GM18867 (cell line): ENCODE measurements around the gene WFS1.
A peak's percentile ranks its signal among the peaks of the same experiment; 100 is the strongest.

Source experiments
- ATAC-seq: cut with Tn5 transposase; IDR thresholded peaks from one replicate; pipeline ENCODE4 v1.9.1; 2021; ENCODE audit warnings: mild to moderate bottlenecking, moderate library complexity; ENCODE audit not compliant: unreplicated experiment

Gene WFS1

GRCh38 chr4:6269616-6270511 lies at the start of gene WFS1:
Gene WFS1, plus strand, starts transcription at chr4:6269850. Its CDS starts 7,606 bp downstream, at chr4:6277456.
- ATAC-seq, result peak; percentile 100

DNA sequence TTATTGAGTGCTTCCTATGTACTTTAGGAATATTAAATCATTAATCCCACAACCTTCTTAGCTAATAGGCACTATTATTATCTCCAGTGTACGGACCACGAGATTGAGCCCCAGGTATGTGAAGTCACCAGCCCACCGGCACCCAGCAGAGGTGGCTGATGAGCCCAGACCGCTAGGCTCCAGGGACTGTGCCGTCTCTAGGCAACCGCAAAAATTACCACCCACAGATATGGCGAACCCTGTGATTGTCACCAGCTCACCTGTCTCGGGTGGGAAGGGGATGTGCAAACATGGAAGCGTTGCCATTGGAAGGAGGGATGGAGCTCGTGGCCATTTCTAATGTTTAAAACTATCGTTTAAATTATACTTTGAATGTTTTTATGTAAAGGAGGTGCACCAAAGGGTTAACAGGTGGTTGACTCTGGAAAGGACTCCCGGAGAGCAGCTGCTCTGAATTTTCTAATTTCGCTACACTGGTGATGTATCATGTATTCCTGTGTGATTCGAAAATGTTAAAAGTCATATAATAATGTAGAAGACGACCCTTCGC lies 48.3 kb upstream of the WFS1 start:
- no peak for ATAC-seq

GRCh38 chr4:6221851-6222760 lies 47.5 kb upstream of the WFS1 start:
- no peak for ATAC-seq

DNA sequence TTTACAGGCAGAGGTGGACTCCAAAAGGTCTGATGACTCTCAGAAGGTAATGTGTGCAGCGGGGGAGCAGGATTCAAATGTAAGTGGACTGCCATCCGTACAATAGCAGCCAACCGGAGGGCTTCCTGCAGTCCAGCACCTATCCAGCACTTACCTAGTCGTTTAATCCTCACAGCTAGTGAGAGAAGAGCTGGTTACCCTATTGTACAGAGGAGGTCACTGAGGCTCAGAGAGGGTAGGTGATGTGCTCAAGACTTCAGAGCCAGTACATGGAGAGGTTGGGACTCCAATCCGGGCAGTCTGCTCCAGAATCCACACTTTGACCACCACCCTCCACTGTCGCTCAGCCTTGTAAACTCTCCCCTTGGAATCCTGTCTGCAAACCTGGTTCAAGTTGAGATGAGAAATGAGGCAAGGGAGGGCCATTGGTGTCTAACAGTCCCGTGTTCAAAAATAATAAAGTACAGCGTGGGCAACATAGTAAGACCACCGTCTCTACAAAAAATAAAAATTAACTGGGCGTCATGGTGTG lies 46.8 kb upstream of the WFS1 start:
- ATAC-seq, result no peak

DNA sequence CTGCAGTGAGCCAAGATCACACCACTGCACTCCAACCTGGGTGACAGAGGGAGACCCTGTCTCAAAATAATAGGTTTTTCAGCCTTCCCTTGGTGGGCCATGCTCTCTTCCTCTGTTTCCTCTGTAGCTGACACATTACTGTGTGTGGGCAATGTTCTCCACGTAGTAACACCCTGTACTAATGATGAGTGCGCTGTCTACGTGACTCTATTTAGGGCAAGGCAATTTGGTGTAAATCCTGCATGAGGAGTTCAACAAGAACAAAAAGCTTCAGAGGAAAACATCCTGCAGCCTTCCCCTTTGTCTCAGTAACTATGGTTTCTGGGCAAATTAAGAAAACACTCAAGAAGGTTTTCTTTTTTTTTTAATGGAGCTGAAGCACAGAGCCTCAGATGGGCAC lies 44.9 kb upstream of the WFS1 start:
- ATAC-seq, result no peak

DNA sequence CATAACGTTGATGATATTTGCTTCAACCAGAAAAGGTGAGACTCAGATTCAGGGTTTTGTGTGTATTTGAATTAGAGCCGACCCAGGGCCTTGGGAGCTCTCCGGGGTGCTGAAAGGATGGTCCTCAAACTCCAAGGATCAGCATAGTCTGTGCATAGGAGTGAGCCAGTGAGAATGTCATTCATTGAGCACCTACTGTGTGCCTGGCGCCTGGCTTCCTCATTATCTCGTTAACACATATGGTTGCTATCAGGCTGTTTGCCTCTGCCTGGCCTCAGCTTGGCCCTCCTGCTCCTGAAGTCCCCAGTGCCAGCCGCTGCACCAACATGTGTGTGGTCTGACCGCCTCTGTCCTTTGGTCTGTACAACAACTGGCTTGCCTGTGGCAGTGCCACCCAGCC lies 44.2 kb upstream of the WFS1 start:
- ATAC-seq, result no peak

- no peak for ATAC-seq
These were observed 43.1 kb upstream of the WFS1 start for GRCh38 chr4:6226506-6226905.

GRCh38 chr4:6227412-6228157 lies 42.1 kb upstream of the WFS1 start:
- no peak for ATAC-seq

GRCh38 chr4:6228158-6229067 lies 41.2 kb upstream of the WFS1 start:
- no peak for ATAC-seq

DNA sequence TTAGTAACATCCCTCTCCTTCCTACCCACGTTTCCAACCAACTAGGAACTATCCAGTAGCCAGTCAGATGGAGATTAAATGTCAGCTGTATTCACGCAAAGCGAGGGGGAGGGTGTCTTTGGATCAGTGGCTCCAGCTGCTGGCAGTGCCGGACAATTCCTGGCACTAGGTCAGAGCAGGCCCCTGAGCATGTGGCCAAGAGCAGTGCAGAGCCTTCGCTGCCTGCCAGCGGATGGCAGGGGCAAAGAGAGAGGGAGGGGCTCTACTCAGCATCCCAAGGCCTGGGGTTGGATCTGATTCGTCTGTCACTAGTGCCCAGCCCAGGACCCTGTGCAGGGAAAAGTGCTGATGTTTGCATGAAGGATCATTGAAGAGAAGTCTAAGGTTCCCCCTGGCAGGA lies 40.6 kb upstream of the WFS1 start:
- no peak for ATAC-seq

GRCh38 chr4:6229671-6230501 lies 39.8 kb upstream of the WFS1 start:
- no peak for ATAC-seq

DNA sequence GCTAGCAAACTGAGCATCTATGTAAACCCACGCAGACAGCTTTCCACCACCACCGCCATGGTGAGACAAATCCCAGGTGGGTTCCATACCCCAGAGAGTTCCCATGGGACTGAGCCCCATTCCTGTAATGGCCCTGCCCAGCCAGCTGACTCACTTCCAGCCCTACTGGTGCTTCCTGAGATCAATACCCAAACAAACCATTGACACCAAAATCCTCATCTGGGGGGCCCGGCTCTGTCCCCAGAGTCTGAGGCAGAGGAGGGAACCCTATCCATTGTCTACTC lies 39.2 kb upstream of the WFS1 start:
- ATAC-seq, result no peak

DNA sequence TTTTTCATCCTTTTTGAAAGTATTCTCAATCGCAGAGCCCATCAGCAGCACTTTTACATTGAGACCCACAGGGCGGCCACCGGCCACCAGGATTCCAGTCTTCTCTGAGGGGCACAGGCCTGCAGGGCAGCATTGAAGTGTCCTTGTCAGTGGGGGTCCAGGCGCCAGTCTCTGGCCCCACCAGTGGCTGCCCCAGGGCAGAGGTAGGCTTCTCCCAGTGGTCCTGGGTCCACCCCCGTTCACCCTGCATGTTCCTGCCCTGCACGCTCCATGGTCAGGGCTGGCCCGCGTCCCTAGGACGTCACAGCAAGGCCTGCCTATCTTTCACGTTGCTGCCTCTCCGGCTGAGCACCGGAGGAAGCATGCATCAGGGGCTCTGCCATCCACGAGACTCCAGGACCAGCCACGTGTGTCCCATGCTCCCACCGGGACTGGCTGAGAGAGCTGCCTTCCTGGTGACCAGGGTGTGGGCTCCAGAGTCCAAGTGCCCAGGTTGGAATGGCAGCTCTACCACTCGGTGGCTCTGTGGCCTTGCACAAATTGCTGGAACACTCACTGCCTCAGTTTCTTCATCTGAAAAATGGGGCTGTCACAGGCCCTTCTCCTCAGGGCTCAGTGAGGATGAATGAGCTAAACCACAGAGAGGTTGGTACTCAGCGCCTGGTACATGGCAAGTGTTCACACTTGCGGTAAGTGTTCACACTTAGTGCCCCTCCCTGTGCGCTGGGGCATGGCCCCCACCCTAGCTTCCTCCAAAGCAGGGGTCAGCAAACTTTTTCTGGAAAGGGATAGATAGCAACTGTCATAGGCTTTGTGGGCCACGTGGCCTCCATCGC lies 38.6 kb upstream of the WFS1 start:
- no peak for ATAC-seq

DNA sequence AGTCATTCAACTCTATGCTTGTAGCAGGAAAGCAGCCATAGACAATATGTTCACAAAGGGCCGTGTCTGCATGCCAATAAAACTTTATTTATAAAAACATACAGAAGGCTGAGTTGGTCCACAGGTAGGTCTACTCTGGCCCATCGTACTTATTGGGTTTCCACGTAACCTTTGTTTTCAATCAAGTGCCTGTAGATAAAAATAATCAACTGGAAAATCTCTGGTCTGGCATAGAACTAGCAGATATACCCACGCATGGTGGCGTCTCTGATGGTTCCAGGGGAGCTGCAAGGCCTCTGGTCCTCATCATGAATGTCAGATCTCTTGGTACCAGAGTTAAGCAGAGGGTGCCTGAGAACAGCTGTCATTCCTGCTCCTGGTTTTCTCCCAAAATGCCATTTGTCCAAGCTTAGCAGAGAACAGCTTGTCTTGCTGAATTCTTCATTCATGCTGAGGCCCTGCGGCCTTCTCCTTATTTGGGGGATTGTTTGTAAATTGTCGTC lies 37.9 kb upstream of the WFS1 start:
- no peak for ATAC-seq

- no peak for ATAC-seq
These were observed 36.5 kb upstream of the WFS1 start for GRCh38 chr4:6232836-6233785.

- no peak for ATAC-seq
These were observed 35.7 kb upstream of the WFS1 start for GRCh38 chr4:6233929-6234328.

- ATAC-seq, result no peak
These were observed 34.6 kb upstream of the WFS1 start for GRCh38 chr4:6235012-6235411.
